ENCODE results near the gene MTFR1L. TPM values are rescaled to one million over a fixed set of nuclear protein-coding genes. Genes with fewer than 3 reads are reported as not detected.

Gene MTFR1L
- total and polyA plus RNA-seq, 8 donors: 39.3 to 301 (median 59.3) TPM

DNA sequence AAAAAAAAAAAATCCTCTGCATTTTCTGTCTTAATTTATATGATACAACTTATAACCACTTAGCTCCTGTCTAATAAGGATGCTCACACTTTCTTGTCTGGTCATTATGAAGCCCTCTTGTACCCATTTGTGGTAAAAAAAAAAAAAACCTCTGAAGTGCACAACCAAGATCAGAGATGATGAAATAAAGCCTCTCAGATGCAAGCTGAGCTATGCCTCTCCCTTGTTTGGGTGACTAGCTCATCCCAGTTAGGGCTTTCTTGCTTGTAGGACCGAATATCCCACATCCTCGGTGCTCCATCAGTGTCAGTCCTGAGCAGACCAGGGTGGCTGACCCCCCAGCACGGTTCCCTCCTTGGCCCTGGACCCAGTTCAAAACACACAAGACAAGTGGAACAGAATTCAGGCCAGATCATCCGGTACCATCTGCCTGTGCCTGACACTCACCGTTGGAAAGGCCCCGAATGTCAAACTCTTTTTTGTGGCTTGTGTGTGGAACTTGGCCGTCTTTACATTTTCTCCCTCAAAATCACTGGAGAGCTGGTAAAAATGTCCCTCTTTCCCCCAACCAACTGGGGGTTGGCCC lies 26.1 kb upstream of the MTFR1L start:
- 64 to 85% (median 71%) methylated on average over 7 of the region's 7 CpGs for WGBS, 5 donors
- Histone ChIP-seq H3K4me3 (no peak overlapping the region), H3K27me3 (no peaks in the 10 kb centered on the region), H3K27ac (peak overlapping the region in 2 of 5 donors; percentile 3 to 26), H3K9me3 (no peaks in the 10 kb centered on the region), H3K36me3 (peaks cover 0 to 10% (median 5%) of the 10 kb centered on the region in 4 donors), H3K4me1 (peaks cover 9 to 31% (median 22%) of the 10 kb centered on the region in 4 donors)
- intact Hi-C loops (cut with DNase I; ENCODE audit: low total_unique reads): no loop called here
- no peak for DNase-seq
- TF ChIP-seq POLR2A (IDR thresholded peaks at IDR 0.05) (no peak), EP300 (IDR thresholded peaks at IDR 0.05) (no peak), POLR2AphosphoS5 (IDR thresholded peaks at IDR 0.05) (no peak)
- TF ChIP-seq, protein P1, sequence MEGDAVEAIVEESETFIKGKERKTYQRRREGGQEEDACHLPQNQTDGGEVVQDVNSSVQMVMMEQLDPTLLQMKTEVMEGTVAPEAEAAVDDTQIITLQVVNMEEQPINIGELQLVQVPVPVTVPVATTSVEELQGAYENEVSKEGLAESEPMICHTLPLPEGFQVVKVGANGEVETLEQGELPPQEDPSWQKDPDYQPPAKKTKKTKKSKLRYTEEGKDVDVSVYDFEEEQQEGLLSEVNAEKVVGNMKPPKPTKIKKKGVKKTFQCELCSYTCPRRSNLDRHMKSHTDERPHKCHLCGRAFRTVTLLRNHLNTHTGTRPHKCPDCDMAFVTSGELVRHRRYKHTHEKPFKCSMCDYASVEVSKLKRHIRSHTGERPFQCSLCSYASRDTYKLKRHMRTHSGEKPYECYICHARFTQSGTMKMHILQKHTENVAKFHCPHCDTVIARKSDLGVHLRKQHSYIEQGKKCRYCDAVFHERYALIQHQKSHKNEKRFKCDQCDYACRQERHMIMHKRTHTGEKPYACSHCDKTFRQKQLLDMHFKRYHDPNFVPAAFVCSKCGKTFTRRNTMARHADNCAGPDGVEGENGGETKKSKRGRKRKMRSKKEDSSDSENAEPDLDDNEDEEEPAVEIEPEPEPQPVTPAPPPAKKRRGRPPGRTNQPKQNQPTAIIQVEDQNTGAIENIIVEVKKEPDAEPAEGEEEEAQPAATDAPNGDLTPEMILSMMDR (IDR thresholded peaks at IDR 0.05): no peak

DNA sequence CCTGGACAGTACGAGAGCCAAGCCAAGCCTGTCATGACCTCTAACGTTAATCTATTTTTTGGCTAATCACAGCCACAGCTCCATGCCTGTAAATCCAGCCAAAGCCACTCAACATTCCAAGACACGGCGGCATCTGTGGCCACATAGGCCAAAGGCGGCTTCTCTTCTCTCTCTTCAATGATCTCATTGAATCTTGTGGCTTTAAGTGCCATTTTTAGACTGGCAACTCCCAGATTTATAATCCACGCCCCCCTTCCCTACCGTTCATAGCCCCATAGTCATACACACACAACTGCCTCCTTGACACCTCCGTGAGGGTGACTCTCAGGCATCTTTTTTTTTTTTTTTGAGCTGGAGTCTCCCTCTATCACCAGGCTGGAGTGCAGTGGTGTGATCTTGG lies 25.4 kb upstream of the MTFR1L start:
- intact Hi-C loops (cut with DNase I; ENCODE audit: low total_unique reads): no loop called here
- DNase-seq: no peak

DNA sequence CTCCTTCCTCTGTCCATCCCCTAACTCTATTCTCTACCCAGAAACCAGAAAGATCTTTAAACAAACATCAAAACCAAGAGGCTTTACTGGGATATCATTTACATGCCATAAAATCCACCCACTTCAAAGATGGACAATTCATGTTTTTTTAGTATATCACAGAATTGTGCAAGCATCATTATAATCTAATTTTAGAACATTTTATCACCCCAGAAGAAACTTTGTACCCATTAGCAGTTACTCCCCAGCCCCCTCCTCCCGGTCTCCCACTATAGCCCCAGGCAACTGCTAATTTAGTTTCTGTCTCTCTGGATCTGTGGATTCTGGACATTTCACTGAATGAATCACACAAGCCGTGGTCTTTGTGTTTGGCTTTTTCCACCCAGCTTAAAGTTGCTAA lies 24.5 kb upstream of the MTFR1L start:
- Histone ChIP-seq H3K27me3 (no peaks in the 10 kb centered on the region), H3K9me3 (no peaks in the 10 kb centered on the region), H3K4me1 (peaks cover 19 to 42% (median 33%) of the 10 kb centered on the region in 4 donors), H3K4me3 (no peak overlapping the region), H3K36me3 (peaks cover 0 to 5% (median 0%) of the 10 kb centered on the region in 4 donors), H3K27ac (no peak overlapping the region)
- intact Hi-C loops (cut with DNase I; ENCODE audit: low total_unique reads): no loop called here
- no peak for TF ChIP-seq POLR2A (IDR thresholded peaks at IDR 0.05)
- TF ChIP-seq POLR2AphosphoS5 (IDR thresholded peaks at IDR 0.05): no peak
- TF ChIP-seq, protein P1 (IDR thresholded peaks at IDR 0.05): no peak
- no peak for TF ChIP-seq EP300 (IDR thresholded peaks at IDR 0.05)
- WGBS, 5 donors: 66 to 88% (median 71%) methylated on average over 2 of the region's 2 CpGs
- no peak for DNase-seq

More for the DNA sequence above, 25.4 kb upstream of the MTFR1L start:
- 64 to 80% (median 69%) methylated on average over 8 of the region's 8 CpGs for WGBS, 5 donors
- TF ChIP-seq, protein P1 (IDR thresholded peaks at IDR 0.05): no peak
- no peak for TF ChIP-seq POLR2AphosphoS5 (IDR thresholded peaks at IDR 0.05)
- TF ChIP-seq POLR2A (IDR thresholded peaks at IDR 0.05): no peak
- TF ChIP-seq EP300 (IDR thresholded peaks at IDR 0.05): no peak
- Histone ChIP-seq H3K27me3 (no peaks in the 10 kb centered on the region), H3K9me3 (no peaks in the 10 kb centered on the region), H3K4me3 (no peak overlapping the region), H3K27ac (peak overlapping the region in 2 of 5 donors; percentile 3 to 26), H3K4me1 (peaks cover 13 to 37% (median 28%) of the 10 kb centered on the region in 4 donors), H3K36me3 (peaks cover 0 to 8% (median 3%) of the 10 kb centered on the region in 4 donors)

DNA sequence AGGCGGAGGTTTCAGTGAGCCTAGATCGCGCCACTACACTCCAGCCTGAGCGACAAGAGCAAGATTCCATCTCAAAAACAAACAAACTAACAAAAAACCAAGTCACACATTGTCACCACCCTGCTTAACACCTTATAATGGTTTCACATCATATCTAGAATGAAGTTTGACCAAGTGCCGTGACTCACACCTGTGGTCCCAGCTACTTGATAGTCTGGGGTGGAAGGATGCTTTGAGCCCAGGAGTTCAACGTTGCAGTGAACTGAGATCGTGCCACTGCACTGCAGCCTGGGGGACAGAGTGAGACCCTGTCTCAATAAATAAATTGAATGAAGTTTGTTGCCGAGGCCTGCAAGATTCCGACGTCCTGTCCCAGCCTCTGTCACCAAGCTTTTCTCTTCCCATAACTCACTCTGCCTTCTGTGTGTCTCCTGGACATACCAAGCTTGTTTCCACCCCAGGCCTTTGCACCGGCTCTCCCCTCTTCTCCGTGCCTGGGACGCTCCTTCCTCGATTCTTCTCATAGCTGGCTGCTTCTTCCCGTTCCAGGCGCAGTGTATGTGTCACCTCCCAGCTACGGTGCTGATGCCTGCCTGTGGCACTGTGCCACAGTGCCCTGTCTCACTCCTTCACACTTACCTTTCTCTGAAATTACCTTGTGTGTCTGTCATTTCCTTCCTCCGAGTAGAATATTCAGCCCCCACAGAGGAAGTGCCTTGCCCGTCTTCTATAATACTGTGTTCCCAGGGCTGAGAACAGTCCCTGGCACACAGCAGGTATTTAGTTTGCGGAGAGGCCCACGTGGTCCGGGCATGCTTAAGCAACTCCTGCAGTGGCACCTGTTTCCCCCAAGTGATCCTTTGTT lies 23.6 kb upstream of the MTFR1L start:
- Histone ChIP-seq H3K4me1 (peaks cover 27 to 50% (median 40%) of the 10 kb centered on the region in 4 donors), H3K4me3 (no peak overlapping the region), H3K27ac (peak overlapping the region; percentile 34 to 70 (median 64)), H3K27me3 (no peaks in the 10 kb centered on the region), H3K36me3 (no peaks in the 10 kb centered on the region), H3K9me3 (no peaks in the 10 kb centered on the region)
- 46 to 61% (median 58%) methylated on average over 22 of the region's 22 CpGs for WGBS, 5 donors
- TF ChIP-seq POLR2AphosphoS5 (IDR thresholded peaks at IDR 0.05) (peak in 1 of 3 donors; percentile 5), POLR2A (IDR thresholded peaks at IDR 0.05) (no peak)
- DNase-seq: peak in 1 of 2 donors; percentile 70
- intact Hi-C loops (cut with DNase I; ENCODE audit: low total_unique reads): no loop called here

Data from stomach (tissue), 9 donors.